Right atrium auricular region (tissue), 2 donors: ENCODE measurements around the gene DDX46. TPM values are rescaled to one million over a fixed set of nuclear protein-coding genes. Genes with fewer than 3 reads are reported as not detected.

Experiments used
- DNase-seq: peaks from one replicate; pipeline ENCODE4 v3.0.0-alpha.2; 2019; ENCODE audit warnings: low spot score
- H3K27ac ChIP-seq, 2 donors: fragments of 200-600 bp; sonication (generic); 1 replicate in 1 of 2; 2 replicates in 1 of 2; pipeline ENCODE4 v1.5.1; 2016 to 2019
- H3K27me3 ChIP-seq, 2 donors: fragments of 200-600 bp; sonication (generic); one replicate each; pipeline versions ENCODE4 v1.5.1 to v1.6.0; 2017 to 2019
- H3K36me3 ChIP-seq: fragments of 200-600 bp; sonication (generic); one replicate; pipeline ENCODE4 v1.5.1; 2016
- H3K4me1 ChIP-seq, 2 donors: fragments of 200-600 bp; sonication (generic); one replicate each; pipeline versions ENCODE4 v1.5.1 to v1.6.0; 2017 to 2019
- H3K4me3 ChIP-seq, 2 donors: fragments of 200-600 bp; sonication (generic); 1 replicate in 1 of 2; 2 replicates in 1 of 2; pipeline ENCODE4 v1.5.1; 2017 to 2019; ENCODE audit warnings: mild to moderate bottlenecking in 1 of 2, moderate library complexity in 1 of 2
- H3K9me3 ChIP-seq, 2 donors: fragments of 200-600 bp; sonication (generic); one replicate each; pipeline ENCODE4 v1.5.1; 2019
- CTCF ChIP-seq, 2 donors: fragments of 200-600 bp; sonication (generic); IDR thresholded peaks; one replicate each; pipeline ENCODE4 v1.5.1; 2019; ENCODE audit warnings: antibody characterized with exemption in 2 of 2
- total RNA-seq, 2 donors: library from RNA; depleted of rRNA; stranded (reverse); fragments of >200 nt; gene quantifications; one replicate each; pipeline ENCODE4 v1.1.0, GENCODE V29; 2016

DDX46 gene
- total RNA-seq, 2 donors from 2014 or later = 12.2 to 13.4 TPM

- Histone ChIP-seq H3K9me3 (no peaks in the 10 kb centered on the region), H3K27ac (no peak overlapping the region), H3K4me3 (no peak overlapping the region), H3K4me1 (no peaks in the 10 kb centered on the region), H3K27me3 (no peaks in the 10 kb centered on the region), H3K36me3 (peaks cover 92% of the 10 kb centered on the region)
- no peak for TF ChIP-seq CTCF (IDR thresholded peaks at IDR 0.05)
- no peak for DNase-seq
These were observed 18.8 kb downstream of the DDX46 start for GRCh38 chr5:134777366-134777765.

- H3K27ac ChIP-seq = no peak overlapping the region
- no peaks in the 10 kb centered on the region for H3K9me3 ChIP-seq
- no peak for TF ChIP-seq CTCF (IDR thresholded peaks at IDR 0.05)
- H3K27me3 ChIP-seq = no peaks in the 10 kb centered on the region
- no peak overlapping the region for H3K4me3 ChIP-seq
- no peaks in the 10 kb centered on the region for H3K4me1 ChIP-seq
- peaks cover 83% of the 10 kb centered on the region for H3K36me3 ChIP-seq
- DNase-seq = no peak
These were observed 25.8 kb downstream of the DDX46 start for GRCh38 chr5:134784241-134784920.

- TF ChIP-seq CTCF (IDR thresholded peaks at IDR 0.05) = no peak
- H3K9me3 ChIP-seq = no peaks in the 10 kb centered on the region
- H3K36me3 ChIP-seq = peaks cover 82% of the 10 kb centered on the region
- H3K4me3 ChIP-seq = no peak overlapping the region
- no peak for DNase-seq
- H3K4me1 ChIP-seq = no peaks in the 10 kb centered on the region
- no peak overlapping the region for H3K27ac ChIP-seq
- H3K27me3 ChIP-seq = no peaks in the 10 kb centered on the region
These were observed 26.5 kb downstream of the DDX46 start for GRCh38 chr5:134784946-134785620.

GRCh38 chr5:134787692-134788091 is 29.1 kb downstream of the DDX46 start:
- no peaks in the 10 kb centered on the region for H3K9me3 ChIP-seq
- no peak for TF ChIP-seq CTCF (IDR thresholded peaks at IDR 0.05)
- DNase-seq = no peak
- H3K4me3 ChIP-seq = no peak overlapping the region
- no peaks in the 10 kb centered on the region for H3K27me3 ChIP-seq
- no peak overlapping the region for H3K27ac ChIP-seq
- H3K36me3 ChIP-seq = peaks cover 86% of the 10 kb centered on the region
- H3K4me1 ChIP-seq = no peaks in the 10 kb centered on the region

GRCh38 chr5:134791580-134791979 is 33.0 kb downstream of the DDX46 start:
- no peak for DNase-seq
- no peak overlapping the region for H3K4me3 ChIP-seq
- no peaks in the 10 kb centered on the region for H3K9me3 ChIP-seq
- no peak for TF ChIP-seq CTCF (IDR thresholded peaks at IDR 0.05)
- no peaks in the 10 kb centered on the region for H3K27me3 ChIP-seq
- peaks cover 79% of the 10 kb centered on the region for H3K36me3 ChIP-seq
- no peak overlapping the region for H3K27ac ChIP-seq
- no peaks in the 10 kb centered on the region for H3K4me1 ChIP-seq
